ENCODE results near the gene VWA3B. TPM values are rescaled to one million over a fixed set of nuclear protein-coding genes. Genes with fewer than 3 reads are reported as not detected.
"Not testable (repeated sequence)": the region's sequence is repeated elsewhere in the genome, so short reads cannot be mapped to it uniquely, and the experiment has no call there.

VWA3B gene
- total RNA-seq, 1 donor from 2014 or later, result 1.7 TPM

DNA sequence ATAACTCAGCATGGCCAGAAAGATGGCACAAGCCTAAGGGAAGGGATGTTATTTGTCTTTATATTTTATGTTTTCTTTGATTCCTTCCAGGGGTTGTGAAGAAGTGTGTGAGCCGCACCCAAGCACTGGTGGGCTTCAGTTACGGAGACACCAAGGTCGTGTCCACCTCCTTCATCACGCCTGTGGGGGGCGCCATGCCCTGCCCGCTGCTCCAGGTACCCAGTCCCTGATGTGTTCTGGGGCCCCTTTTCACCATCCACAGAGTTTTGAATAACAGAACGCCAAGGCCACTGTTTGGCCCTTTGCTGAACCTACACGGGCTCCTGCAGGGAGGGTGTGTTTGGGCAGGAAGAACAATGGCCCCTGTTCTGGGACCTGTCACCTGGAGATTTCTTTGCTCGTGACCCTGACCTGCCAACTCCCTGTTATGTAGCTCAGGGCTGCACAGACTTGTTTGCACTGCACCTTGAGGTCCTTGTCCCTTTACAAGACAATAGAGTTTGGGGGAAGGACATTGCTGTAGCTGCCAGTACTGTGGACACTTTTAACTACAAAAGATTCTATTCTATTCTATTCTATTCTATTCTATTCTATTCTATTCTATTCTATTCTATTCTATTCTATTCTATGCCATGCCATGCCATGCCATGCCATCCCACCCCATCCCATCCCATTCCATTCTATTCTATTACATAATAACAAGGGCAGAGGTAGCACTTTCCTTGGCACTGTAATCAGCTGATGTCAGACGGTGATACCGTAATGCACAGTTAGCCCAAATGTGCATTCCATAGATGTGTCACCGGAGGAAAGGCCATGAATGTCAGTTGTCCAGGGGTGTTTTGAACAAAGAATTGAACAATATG, 211.1 kb downstream of the VWA3B start:
- DNase-seq (ENCODE audit: low spot score), result no peak

DNA sequence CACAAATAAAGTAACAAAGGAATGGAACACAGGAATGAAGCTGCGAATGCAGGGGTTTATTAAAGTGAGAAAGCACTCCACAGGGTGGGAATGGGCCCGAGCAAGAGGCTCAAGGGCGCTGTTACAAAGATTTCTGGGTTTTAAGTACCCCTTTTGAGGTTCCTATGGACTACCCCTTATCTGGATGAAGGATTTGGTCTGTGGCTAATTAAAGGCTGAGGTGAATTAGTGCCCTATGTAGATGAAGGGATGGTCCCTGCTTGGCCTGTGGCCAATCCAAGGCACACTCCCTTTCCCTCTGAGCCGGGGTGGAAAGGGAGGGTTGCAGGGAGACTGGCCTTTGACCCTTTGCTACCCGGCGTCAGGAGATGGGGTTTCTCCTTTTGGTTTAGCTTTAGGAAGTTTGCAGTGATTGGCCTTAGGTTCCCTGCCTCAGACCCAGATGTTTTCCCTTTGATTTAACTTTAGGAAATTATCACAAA, 211.8 kb downstream of the VWA3B start:
- DNase-seq (ENCODE audit: low spot score), result no peak

GRCh38 chr2:98299211-98299905, 212.4 kb downstream of the VWA3B start:
- no peak for DNase-seq (ENCODE audit: low spot score)

GRCh38 chr2:98300141-98300874, 213.3 kb downstream of the VWA3B start:
- no peak for DNase-seq (ENCODE audit: low spot score)

DNA sequence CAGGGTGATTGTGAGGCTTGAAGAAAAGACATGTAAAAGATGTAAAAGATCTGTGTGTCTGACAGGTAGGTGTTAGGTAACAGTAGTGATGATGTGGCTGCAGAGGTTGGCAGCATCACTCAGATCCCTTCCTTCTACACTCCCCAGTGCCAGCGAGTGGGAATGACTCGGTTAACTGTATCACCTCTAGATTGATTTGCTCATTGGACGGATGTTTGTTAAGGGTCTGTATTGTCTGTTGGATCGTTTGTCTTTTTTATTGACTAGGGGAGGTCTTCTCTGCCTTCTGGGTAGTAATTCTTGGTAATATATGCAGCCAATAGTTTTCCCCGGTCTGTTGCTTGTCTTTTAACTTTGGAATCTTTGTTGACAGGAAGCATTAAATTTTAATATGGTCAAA, 214.5 kb downstream of the VWA3B start:
- DNase-seq (ENCODE audit: low spot score), result no peak

DNA sequence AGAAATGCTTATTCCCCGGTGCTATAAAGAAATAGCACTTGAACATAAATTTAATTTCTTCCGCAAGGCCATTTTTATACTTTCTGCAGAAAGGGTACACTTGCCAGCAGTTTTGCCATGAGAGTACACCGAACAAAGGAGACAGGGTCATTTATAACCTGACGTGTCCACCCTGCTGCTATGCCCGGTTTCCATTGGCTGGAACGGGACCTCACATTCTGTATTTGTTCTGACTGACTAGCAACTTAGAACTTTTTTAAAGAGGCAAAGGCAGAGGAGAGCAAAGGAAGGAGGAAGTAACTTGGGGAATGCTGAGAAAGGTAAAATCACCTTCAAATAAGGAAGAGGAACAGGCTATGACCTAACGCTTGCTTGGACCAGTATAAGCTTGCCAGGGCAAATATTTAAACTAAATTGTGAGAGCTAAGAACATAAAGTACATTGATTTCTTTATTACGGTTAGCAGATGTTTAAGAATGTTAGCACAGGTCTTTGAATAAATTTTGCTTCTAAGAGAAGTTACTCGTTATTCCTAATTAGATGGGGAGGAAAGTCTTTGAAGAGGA, 220.2 kb downstream of the VWA3B start:
- DNase-seq (ENCODE audit: low spot score), result not testable (repeated sequence)

DNA sequence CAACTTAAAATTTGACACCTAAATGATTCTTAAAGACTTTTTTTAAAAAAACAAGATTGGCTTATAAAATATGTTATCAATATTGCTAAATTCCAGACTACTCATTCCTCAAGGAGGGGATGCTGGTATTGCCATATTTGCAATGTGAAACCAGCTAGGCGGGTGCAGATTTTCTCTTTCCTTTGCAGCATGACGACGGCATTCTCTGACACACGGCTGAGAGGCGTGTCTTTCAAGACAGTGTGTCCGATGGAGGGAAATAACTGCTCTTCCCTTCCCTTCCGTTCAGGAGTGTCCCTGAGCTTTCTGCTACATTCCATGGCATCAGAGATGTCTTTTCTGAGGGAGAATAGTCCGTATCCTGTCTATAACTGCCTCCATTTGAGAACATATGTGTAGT, 221.1 kb downstream of the VWA3B start:
- DNase-seq (ENCODE audit: low spot score), result no peak

DNA sequence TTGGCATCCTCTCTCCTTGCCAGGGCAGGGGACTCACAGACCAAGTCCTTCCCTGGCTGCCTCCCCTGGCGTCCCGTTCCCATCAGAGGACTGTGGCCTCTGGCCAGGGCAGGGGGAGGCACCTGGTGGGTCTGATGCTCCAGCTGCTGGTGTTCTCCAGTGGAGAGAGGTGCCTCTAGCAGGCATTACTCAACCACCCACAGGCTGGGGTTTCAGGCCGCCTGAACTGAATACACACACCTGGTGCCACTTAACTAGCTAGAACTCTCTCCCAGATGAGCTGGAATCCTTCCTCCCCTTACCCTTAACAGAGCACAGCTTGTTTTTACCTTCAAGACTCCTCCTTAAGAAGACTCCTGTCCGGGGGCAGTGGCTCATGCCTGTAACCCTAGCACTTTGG, 221.6 kb downstream of the VWA3B start:
- DNase-seq (ENCODE audit: low spot score), result no peak

DNA sequence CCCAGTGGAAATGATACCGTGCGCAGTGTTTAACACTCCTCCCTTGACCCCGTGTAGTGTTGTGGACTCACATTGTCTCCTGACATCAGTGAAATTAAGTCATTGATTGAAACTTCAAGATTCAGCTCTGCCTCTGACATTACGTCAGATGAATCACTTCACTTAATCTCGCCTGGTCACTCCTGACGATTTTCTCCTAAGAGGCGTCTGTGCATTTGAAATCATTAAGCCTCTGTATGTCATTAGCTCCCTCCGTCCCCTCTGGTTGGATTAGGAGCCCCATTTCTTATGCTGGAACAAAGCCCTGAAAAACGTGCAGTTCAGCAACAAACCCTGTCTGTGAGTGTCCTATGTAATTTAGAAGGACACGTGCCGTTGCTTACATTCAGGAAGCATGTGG, 222.6 kb downstream of the VWA3B start:
- no peak for DNase-seq (ENCODE audit: low spot score)

- no peak for DNase-seq (ENCODE audit: low spot score)
These were observed 223.0 kb downstream of the VWA3B start for GRCh38 chr2:98310010-98310409.

DNA sequence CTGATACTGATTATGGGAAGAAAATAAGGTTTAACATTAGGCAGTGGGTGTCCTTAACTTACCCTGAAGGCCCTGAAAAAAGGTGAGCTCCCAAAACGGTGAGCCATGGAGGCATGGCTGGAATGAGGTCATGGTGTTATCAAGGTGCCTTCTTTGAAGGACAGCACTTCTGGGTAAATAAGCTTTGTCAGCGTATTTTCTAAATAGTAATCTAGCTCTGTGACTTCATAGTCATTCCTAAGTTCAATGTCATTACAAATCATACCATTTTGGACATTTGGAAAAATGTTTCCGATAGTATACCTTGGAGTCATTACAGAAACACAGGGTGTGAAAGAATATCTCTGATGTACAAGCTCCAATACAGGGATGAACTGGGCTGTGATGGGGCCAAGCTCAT, 224.1 kb downstream of the VWA3B start:
- DNase-seq (ENCODE audit: low spot score), result no peak

DNA sequence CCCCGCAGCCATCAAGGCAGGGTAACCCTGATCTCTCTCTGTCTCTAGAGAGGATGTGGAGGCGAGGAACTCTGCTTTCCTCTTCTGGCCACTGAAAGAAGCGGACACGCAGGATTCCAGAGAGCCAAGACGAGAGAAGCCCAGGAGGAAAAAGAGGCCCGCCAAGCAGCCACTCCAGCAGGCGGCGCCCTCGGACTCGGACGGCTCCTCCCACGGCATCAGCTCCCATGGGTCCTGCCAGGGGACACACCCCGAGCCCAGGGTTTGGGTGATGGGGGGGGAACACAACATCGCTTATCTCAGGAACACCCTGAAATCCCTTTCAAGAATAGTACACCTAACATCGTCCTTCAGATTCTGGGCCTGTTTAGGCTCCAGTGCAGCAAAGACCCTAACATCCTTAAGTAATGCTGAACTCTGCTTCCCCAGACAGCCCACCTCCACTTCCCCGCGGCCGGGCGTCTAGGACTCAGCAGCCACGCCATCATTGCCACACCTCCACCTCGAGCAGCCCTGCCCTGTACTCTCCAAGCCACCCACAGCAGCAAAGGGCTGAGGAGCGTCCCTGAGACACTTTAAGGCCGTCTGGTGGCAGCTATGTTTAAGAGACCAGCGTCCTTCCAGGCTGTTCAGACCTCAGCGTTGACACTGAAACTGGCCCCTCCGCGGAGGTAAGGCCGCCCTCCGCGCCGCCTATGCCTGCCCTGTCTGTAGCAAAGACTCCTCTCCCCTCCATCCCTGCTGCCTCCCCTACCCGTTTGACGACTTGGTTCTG, 225.0 kb downstream of the VWA3B start:
- no peak for DNase-seq (ENCODE audit: low spot score)

DNA sequence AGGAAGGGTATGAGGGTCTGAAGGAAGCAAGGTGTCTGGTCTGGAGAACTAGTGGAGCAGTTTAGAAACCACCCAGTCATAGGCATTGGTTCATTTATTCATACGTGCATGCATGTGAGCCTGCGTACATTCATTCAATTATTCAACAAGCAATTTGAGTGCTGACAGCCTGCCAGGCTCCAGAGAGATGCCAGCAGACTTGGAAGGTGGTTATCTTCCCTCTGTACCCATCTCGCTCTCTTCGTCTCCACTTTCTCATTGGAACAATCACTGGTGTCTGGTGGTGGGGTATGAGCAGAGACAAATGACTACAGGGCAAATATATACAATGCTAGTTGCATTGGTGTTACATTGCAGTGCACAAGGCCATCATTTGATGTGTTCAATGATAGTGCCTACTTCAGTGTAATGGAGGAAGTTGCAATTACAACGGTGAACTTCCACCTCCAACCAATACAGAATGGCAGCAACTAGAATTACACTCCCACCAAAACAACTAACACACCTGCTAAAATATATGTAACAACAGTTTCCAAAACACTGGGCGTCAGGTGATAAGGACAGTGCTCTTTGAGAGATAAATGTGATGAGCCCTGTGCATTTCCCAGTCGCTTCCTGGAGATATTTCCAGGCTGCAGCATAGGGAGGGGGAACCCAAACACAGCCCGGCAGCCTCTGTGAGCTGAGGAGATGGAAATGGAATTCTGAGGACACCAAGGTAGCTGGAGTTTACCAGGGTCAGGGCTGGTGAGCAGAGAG, 226.7 kb downstream of the VWA3B start:
- no peak for DNase-seq (ENCODE audit: low spot score)

DNA sequence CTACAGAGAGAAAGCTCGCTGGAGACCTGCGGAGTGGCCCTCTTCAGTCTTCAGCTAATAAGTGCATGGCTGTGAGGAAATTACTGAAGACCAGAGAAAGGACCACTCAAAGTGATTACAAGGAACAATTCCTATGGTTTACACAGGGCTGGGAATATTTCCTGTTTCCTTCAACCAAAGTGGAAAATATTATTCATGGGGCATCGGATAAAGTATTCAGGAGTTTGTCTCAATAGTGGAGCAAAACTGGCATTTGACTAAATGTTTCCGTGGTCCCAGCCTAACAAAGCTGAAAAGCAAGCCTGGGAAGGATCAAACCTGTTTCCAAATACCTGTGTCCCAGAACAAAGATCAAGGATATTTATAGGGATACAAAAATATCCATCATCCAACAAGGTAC, 227.3 kb downstream of the VWA3B start:
- no peak for DNase-seq (ENCODE audit: low spot score)

- no peak for DNase-seq (ENCODE audit: low spot score)
These were observed 229.0 kb downstream of the VWA3B start for GRCh38 chr2:98315957-98316356.

DNA sequence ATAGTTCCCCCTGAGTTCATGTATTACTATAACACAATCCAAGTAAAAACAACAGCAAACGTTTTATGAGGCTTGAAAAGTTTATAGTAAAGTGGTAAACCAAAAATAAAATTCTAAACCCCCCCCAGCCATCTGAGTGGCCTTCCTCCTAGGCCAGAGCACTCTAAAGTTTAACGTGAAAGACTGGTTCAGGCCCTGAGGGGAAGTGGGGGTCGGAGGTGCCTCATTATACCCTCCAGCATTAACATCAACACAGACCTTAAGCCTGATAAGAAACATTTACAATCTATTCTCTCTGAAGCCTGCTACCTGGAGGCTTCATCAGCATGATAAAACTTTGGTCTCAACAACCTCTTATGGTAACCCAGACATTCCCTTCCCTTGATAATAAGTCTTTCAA, 230.2 kb downstream of the VWA3B start:
- DNase-seq (ENCODE audit: low spot score), result no peak

DNA sequence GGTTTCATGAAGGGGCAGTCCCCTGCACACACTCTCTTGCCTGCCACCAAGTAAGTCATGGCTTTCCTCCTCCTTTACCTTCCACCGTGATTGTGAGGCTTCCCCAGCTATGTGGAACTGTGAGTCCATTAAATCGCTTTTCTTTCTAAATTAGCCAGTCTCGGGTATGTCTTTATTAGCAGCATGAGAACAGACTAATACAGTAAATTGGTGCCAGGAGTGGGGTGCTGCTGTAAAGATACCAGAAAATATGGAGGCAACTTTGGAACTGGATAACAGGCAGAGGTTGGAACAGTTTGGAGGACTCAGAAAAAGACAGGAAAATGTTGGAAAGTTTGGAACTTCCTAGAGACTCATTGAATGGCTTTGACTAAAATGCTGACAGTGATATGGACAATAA, 233.2 kb downstream of the VWA3B start:
- DNase-seq (ENCODE audit: low spot score), result not testable (repeated sequence)

DNA sequence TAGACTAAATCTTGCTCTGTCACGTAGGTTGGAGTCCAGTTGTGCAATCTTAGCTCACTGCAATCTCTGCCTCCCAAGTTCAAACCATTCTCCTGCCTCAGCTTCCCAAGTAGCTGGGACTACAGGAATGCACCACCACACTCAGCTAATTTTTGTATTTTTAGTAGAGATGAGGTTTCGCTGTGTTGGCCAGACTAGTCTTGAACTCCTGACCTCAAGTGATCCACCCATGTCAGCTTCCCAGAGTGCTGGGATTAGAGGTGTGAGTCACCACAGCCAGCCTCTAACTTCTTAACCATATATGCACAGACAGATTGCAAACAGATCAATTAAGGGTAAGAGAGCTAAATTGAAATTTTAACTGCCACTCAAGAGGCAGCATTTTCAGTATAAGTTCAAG, 237.2 kb downstream of the VWA3B start:
- no peak for DNase-seq (ENCODE audit: low spot score)

GRCh38 chr2:98327776-98328175, 240.8 kb downstream of the VWA3B start:
- DNase-seq (ENCODE audit: low spot score), result no peak

DNA sequence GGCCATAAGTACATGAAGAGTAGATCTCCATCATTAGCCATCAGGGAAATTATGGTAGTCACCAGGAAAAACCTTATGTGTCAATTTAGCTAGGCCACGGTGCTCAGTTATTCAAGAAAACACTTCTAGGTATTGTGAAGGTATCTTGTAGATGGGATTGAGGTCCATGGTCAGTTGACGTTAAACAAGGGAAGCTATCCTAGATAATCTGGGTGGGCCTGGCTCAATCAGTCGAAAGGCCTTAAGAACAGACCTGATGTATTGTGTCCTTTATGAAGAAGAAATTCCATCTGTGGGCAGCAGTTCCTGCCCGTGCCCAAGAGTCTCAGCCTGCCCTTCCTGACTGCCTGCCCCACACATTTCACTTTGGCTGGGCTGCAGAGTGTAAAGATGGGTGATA, 242.6 kb downstream of the VWA3B start:
- no peak for DNase-seq (ENCODE audit: low spot score)

- no peak for DNase-seq (ENCODE audit: low spot score)
These were observed 246.0 kb downstream of the VWA3B start for GRCh38 chr2:98332989-98333388.

Data from ureter (tissue), 1 donor.